K562 (cell line): ENCODE measurements around the gene CHRDL2. TPM values are rescaled to one million over a fixed set of nuclear protein-coding genes. Genes with fewer than 3 reads are reported as not detected.

ENCODE experiments used
- ATAC-seq: fragments of 200-7000 bp; cut with Tn5 transposase; 3 replicates; pipeline ENCODE4 v1.9.1; 2020; ENCODE audit warnings: moderate library complexity
- BruUV-seq: library from RNA; stranded (reverse); fragments of 400-500 nt; replicated peaks from 2 replicates; lab custom pipeline; 2021; lab: Mats Ljungman, UMichigan
- CTCF ChIA-PET: fragments of 300-600 bp; formaldehyde crosslinking; extraction: SDS; loops from one replicate; lab custom pipeline; 2021; ENCODE audit warnings: low intra/inter-chr PET ratio; lab: Yijun Ruan, JAX
- POLR2A ChIA-PET: fragments of 300-600, 350-650 bp; sonication (Branson Sonifier 250); formaldehyde crosslinking; extraction: SDS; loops from one replicate; lab custom pipeline; 2021; ENCODE audit warnings: antibody characterized with exemption, inconsistent platforms; lab: Yijun Ruan, JAX
- DNase-seq, 4 experiments: peaks; one replicate each; pipeline versions ENCODE4 v3.0.0 to v3.0.0-alpha.2; 2011 to 2018; ENCODE audit warnings: low spot score in 3 of 4, mixed read lengths in 3 of 4; ENCODE audit errors: extremely low read depth in 1 of 4
- FAIRE-seq: peaks from 2 replicates; lab custom pipeline; 2011; peaks lifted over from hg19 to GRCh38; lab: Jason Lieb, UNC
- H2AFZ ChIP-seq: 2 replicates; pipeline ENCODE4 v1.6.0; 2011; ENCODE audit warnings: low read depth, low read length, control low read depth, inconsistent platforms
- H3K27ac ChIP-seq: fragments of 200-600 bp; 3 replicates; pipeline ENCODE4 v1.8.0; 2011; ENCODE audit warnings: low read depth, mild to moderate bottlenecking, control low read depth, inconsistent platforms, low read length, moderate library complexity, mixed read lengths; ENCODE audit errors: extremely low read depth
- H3K27me3 ChIP-seq, 2 experiments: fragments of 300-600 bp in 1 of 2; 2 replicates in 1 of 2; 3 replicates in 1 of 2; pipeline versions ENCODE4 v1.6.0 to v1.8.0; 2011; ENCODE audit warnings: inconsistent platforms in 2 of 2, low read length in 2 of 2, mild to moderate bottlenecking in 1 of 2, mixed read lengths in 1 of 2, moderate library complexity in 1 of 2; ENCODE audit not compliant: control insufficient read depth in 2 of 2, insufficient read depth in 2 of 2
- H3K36me3 ChIP-seq: fragments of 300-600 bp; 3 replicates; pipeline ENCODE4 v1.8.0; 2011; ENCODE audit warnings: mild to moderate bottlenecking, low read length, inconsistent platforms; ENCODE audit not compliant: control insufficient read depth, insufficient read depth
- H3K4me1 ChIP-seq, 2 experiments: fragments of 200-600 bp in 1 of 2; replicated peaks in 1 of 2; 2 replicates in 1 of 2; 3 replicates in 1 of 2; pipeline versions ENCODE4 v1.5.1 to v1.8.0; 2011; ENCODE audit warnings: inconsistent platforms in 2 of 2, low read length in 2 of 2, mild to moderate bottlenecking in 1 of 2, mixed read lengths in 1 of 2, moderate library complexity in 1 of 2; ENCODE audit not compliant: control insufficient read depth in 2 of 2, insufficient read depth in 2 of 2
- H3K4me2 ChIP-seq: 2 replicates; pipeline ENCODE4 v1.6.1; 2011; ENCODE audit warnings: low read length, control low read depth, inconsistent platforms, mixed read lengths; ENCODE audit not compliant: insufficient read depth
- H3K4me3 ChIP-seq: fragments of 200-600 bp; sonication (generic), shearing (Covaris generic); 2 replicates; pipeline ENCODE4 v1.5.1; 2016; ENCODE audit warnings: control low read depth, inconsistent platforms
- H3K79me2 ChIP-seq: fragments of 200-600 bp; 3 replicates; pipeline ENCODE4 v1.8.0; 2011; ENCODE audit warnings: low read length, inconsistent platforms; ENCODE audit not compliant: control insufficient read depth, insufficient read depth
- H3K9ac ChIP-seq, 2 experiments: 2 replicates each; pipeline versions ENCODE4 v1.6.0 to v1.6.1; 2011; ENCODE audit warnings: low read depth in 2 of 2, low read length in 2 of 2, control low read depth in 1 of 2, inconsistent platforms in 1 of 2, mild to moderate bottlenecking in 1 of 2, mixed read lengths in 1 of 2; ENCODE audit not compliant: insufficient read depth in 1 of 2
- H3K9me1 ChIP-seq: one replicate; pipeline ENCODE4 v1.6.0; 2011; ENCODE audit warnings: inconsistent platforms, mild to moderate bottlenecking, low read length, moderate library complexity; ENCODE audit not compliant: control insufficient read depth, insufficient read depth
- H3K9me3 ChIP-seq: replicated peaks from 2 replicates; pipeline ENCODE4 v1.5.1; 2011; ENCODE audit warnings: low read depth, low read length, inconsistent platforms; ENCODE audit not compliant: control insufficient read depth, insufficient read depth
- H4K20me1 ChIP-seq: replicated peaks from 2 replicates; pipeline ENCODE4 v1.6.1; 2011; ENCODE audit warnings: low read length, inconsistent platforms, mixed read lengths; ENCODE audit not compliant: control insufficient read depth, insufficient read depth
- GTF2A2 ChIP-seq: IDR thresholded peaks from 2 replicates; pipeline ENCODE4 v1.6.1; 2016; ENCODE audit warnings: mild to moderate bottlenecking, missing genetic modification characterization, missing compliant biosample characterization
- MEF2D ChIP-seq: conservative IDR thresholded peaks from 2 replicates; pipeline ENCODE4 v1.6.1; 2016; ENCODE audit warnings: low read depth, missing genetic modification characterization, missing compliant biosample characterization
- POLR2AphosphoS2 ChIP-seq: IDR thresholded peaks from 2 replicates; pipeline ENCODE4 v1.6.1; 2012; ENCODE audit warnings: low read length, improper control_type of control experiment
- PYGO2 ChIP-seq: fragments of 450-650 bp; IDR thresholded peaks from 2 replicates; pipeline ENCODE4 v1.6.1; 2016; ENCODE audit warnings: mild to moderate bottlenecking, missing genetic modification characterization, moderate library complexity, missing compliant biosample characterization
- SAP30 ChIP-seq: fragments of 200-600 bp; sonication (generic); IDR thresholded peaks from 2 replicates; pipeline ENCODE4 v1.6.1; 2012; ENCODE audit warnings: borderline replicate concordance, low read depth, mild to moderate bottlenecking, moderate library complexity, low read length, control low read depth, inconsistent platforms; ENCODE audit not compliant: insufficient read depth, poor library complexity, severe bottlenecking
- TBP ChIP-seq: optimal IDR thresholded peaks from 2 replicates; pipeline ENCODE3; 2011; ENCODE audit warnings: low read depth, low read length, improper control_type of control experiment
- ZNF133 ChIP-seq: fragments of 250-450 bp; sonication (Bioruptor Pico); IDR thresholded peaks from 2 replicates; pipeline ENCODE4 v1.4.0; 2020; ENCODE audit warnings: mild to moderate bottlenecking
- ZNF280A ChIP-seq: fragments of 450-650 bp; IDR thresholded peaks from 2 replicates; pipeline ENCODE4 v1.6.1; 2018; ENCODE audit warnings: mild to moderate bottlenecking, low read depth; ENCODE audit not compliant: partially characterized antibody
- WGBS: fragments of 100-300 bp; shearing (Covaris generic); methylation state at CpG from one replicate; pipeline ENCODE4 v1.1.6; 2016; ENCODE audit warnings: low coverage, mixed read lengths; ENCODE audit not compliant: insufficient coverage; ENCODE audit errors: missing lambda C conversion rate; 5-methylcytosine and 5-hydroxymethylcytosine counted together
- in situ Hi-C: fragments of 300-500 bp; cut with MboI; formaldehyde crosslinking; loops from 4 replicates; pipeline ENCODE4 v1.15.0; 2018; ENCODE audit warnings: inconsistent platforms, mixed read lengths
- intact Hi-C: fragments of 100-400 bp; cut with micrococcal nuclease; formaldehyde crosslinking; loops from 2 replicates; pipeline ENCODE4 v1.14.2; 2022
- polyA plus RNA-seq, 8 experiments: library from polyadenylated mRNA; depleted of rRNA in 4 of 8; stranded (reverse) in 5 of 8; unstranded in 3 of 8; fragments of >200 nt; fragmentation: Nextera tagmentation in 2 of 8; fragmentation: Illumina TruSeq in 1 of 8; extraction: Ambion mirVana in 2 of 8; extraction: Trizol in 1 of 8; gene quantifications; 2 replicates each; pipeline versions ENCODE4 v1.2.1 to v1.2.3, GENCODE V29; 2011 to 2014; ENCODE audit warnings: inconsistent platforms in 1 of 8, missing spikeins in 1 of 8
- total RNA-seq, 7 experiments: library from RNA; depleted of rRNA in 6 of 7; stranded (reverse); fragments of >200 nt in 6 of 7; fragmentation: Illumina TruSeq in 2 of 7; extraction: Trizol in 2 of 7; gene quantifications; 2 replicates each; pipeline versions ENCODE4 v1.2.1 to v1.2.3, GENCODE V29; 2011 to 2021; ENCODE audit warnings: low replicate concordance in 1 of 7

Gene CHRDL2
- total and polyA plus RNA-seq, 9 of the 15 experiments (the other 6 are each of a cell fraction or from before 2014, with no cell fraction given), result not detected

GRCh38 chr11:74717221-74717969 lies 13.8 kb downstream of the CHRDL2 start:
- intact Hi-C loops (no loop called here), in situ Hi-C loops (no loop called here)
- no peak for ATAC-seq
- H3K36me3 ChIP-seq, result no peaks in the 10 kb centered on the region
- H3K27ac ChIP-seq, result no peak overlapping the region
- no peak for TF ChIP-seq MEF2D (tag)
- TF ChIP-seq ZNF133 (CRISPR knock-in tag), result no peak
- TF ChIP-seq PYGO2, result no peak
- no peak for TF ChIP-seq SAP30
- TF ChIP-seq POLR2AphosphoS2, result no peak
- TF ChIP-seq TBP, result no peak
- no peak for TF ChIP-seq ZNF280A
- TF ChIP-seq GTF2A2, result no peak
- H3K79me2 ChIP-seq, result no peaks in the 10 kb centered on the region
- H3K9ac ChIP-seq, result no peak overlapping the region
- ChIA-PET POLR2A (interaction anchor here (0.6 kb wide), 1 partner anchor 387 kb away, joined by 3 read pairs; no protein-coding TSS in a partner anchor), CTCF (no interaction called here)
- BruUV-seq, result no TSS peak
- DNase-seq, result no peak
- H3K9me3 ChIP-seq, result no peaks in the 10 kb centered on the region
- peaks cover 8 to 35% of the 10 kb centered on the region in 2 experiments; a peak in 4 of 5 replicates for H3K27me3 ChIP-seq
- no peaks in the 10 kb centered on the region for H3K9me1 ChIP-seq
- no peak for FAIRE-seq
- no peak overlapping the region for H3K4me3 ChIP-seq
- no peak overlapping the region for H2AFZ ChIP-seq
- 26% methylated on average over 5 of the region's 5 CpGs for WGBS
- no peak overlapping the region for H3K4me2 ChIP-seq
- H3K4me1 ChIP-seq, result peaks cover 0 to 4% of the 10 kb centered on the region in 2 experiments; a peak in 1 of 5 replicates
- H4K20me1 ChIP-seq, result no peaks in the 10 kb centered on the region
